Measurements from ENCODE around the gene COPS8. TPM values are rescaled to one million over a fixed set of nuclear protein-coding genes. Genes with fewer than 3 reads are reported as not detected.

The COPS8 gene
- total and polyA plus RNA-seq, 2 of the 4 experiments (the other 2 are of a cell fraction): 47.0 to 64.9 TPM

DNA sequence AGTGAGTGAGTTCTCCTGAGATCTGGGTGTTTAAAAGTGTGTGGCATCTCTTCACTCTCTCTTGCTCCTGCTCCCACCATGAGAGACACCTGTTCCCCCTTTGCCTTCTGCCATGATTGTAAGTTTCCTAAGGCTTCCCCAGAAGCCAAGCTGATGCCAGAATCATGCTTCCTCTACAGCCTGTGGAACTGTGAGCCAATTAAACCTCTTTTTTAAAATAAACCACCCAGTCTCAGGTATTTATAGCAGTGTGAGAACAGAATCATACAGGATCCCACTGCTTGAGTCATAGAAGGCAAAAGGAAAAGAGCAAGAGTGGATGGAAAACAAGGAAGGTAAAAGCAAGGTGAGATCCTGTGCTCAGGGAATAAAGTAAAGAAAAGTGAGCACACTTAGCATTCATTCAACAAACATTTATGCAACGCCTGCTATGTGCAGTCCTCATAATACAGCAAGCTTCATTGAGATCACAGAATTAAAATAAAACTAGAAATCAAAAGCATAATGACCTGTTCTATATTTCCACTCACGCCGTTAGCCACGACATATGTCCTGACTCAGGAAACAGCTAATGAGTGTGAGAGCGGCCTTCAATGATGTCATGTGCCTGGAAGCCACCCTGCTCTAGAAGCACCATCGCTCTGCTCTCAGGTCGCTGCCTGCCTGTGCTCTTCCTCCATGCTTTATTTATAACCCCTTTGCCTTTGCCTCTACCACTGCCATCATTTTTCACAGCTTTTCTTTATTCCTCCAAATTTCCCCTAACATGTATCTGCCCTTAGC is 11.3 kb upstream of the COPS8 start:
- Histone ChIP-seq H3K79me1 (ENCODE audit: low read depth in 1 of 2, low read length in 2 of 2) (peaks cover 0 to 9% of the 10 kb centered on the region in 2 experiments; a peak in 2 of 4 replicates), H4K8ac (ENCODE audit: low read depth in 2 of 2, low read length in 2 of 2) (peak overlapping the region; percentile 29 to 74; a peak in 2 of 4 replicates), H3K9me3 (ENCODE audit: control insufficient read depth, insufficient read depth, low read length) (no peaks in the 10 kb centered on the region), H2BK120ac (ENCODE audit: low read depth, low read length) (peak overlapping the region; percentile 67), H3K4me1 (ENCODE audit: control insufficient read depth, insufficient read depth, low read length) (peaks cover 20% of the 10 kb centered on the region), H3K9me1 (ENCODE audit: insufficient read depth, low read length) (peaks cover 31% of the 10 kb centered on the region), H2BK5ac (ENCODE audit: low read depth, low read length, poor library complexity, severe bottlenecking) (peak overlapping the region; percentile 79), H3K27me3 (ENCODE audit: control insufficient read depth, insufficient read depth, low read length) (no peaks in the 10 kb centered on the region), H3K18ac (ENCODE audit: low read depth, low read length) (no peak overlapping the region; the same call in none of the 2 replicates), H3K36me3 (ENCODE audit: control insufficient read depth, insufficient read depth, low read length) (no peaks in the 10 kb centered on the region), H4K20me1 (ENCODE audit: insufficient read depth, low read length) (peaks cover 4% of the 10 kb centered on the region; the same call in 1 of the 2 replicates), H3K9ac (ENCODE audit: low read depth, low read length) (no peak overlapping the region), H3K4me3 (ENCODE audit: insufficient read depth, low read depth, low read length) (no peak overlapping the region), H3K23ac (ENCODE audit: low read depth, low read length) (no peak overlapping the region), H2AK9ac (replicated peaks; ENCODE audit: low read depth, low read length, poor library complexity) (no peak overlapping the region), H4K5ac (ENCODE audit: low read depth, low read length) (no peak overlapping the region; the same call in 1 of the 2 replicates), H3K4me2 (ENCODE audit: low read depth, low read length) (peak overlapping the region; percentile 15), H2AFZ (replicated peaks; ENCODE audit: low read length, poor library complexity) (no peak overlapping the region), H3K56ac (ENCODE audit: extremely low read depth, insufficient read depth, low read length) (no peak overlapping the region), H3K14ac (replicated peaks; ENCODE audit: low read depth, low read length) (peak overlapping the region; percentile 69), H2AK5ac (ENCODE audit: low read depth, low read length) (peak overlapping the region; percentile 87), H3K27ac (ENCODE audit: insufficient read depth, low read length) (peak overlapping the region; percentile 54), H2BK20ac (ENCODE audit: low read depth, low read length) (peak overlapping the region; percentile 70; the same call in 1 of the 2 replicates), H3K4ac (ENCODE audit: low read depth, low read length) (peak overlapping the region; percentile 63), H4K91ac (ENCODE audit: insufficient read depth, low read depth, low read length) (peak overlapping the region; percentile 66), H2BK15ac (ENCODE audit: low read depth, low read length) (peak overlapping the region; percentile 66; the same call in 1 of the 3 replicates)
- POLR2A ChIA-PET (ENCODE audit: unreplicated experiment): interaction anchor here (0.7 kb wide), 1 partner anchor 757 kb away, joined by 5 read pairs; no protein-coding TSS in a partner anchor
- in situ Hi-C loops (cut with MboI; ENCODE audit: low sequenced_read_pairs) (no loop called here), intact Hi-C loops (cut with micrococcal nuclease) (loop anchor here (10.0 kb wide), 1 partner anchor 1300 kb away; no protein-coding TSS in a partner anchor), dilution Hi-C loops (cut with HindIII; ENCODE audit: low sequenced_read_pairs, unreplicated experiment) (no loop called here)
- ATAC-seq (ENCODE audit: low read depth) (peak; percentile 21), DNase-seq (peak; percentile 63)
- 36% methylated on average over 2 of the region's 7 CpGs; no CpG with 5 or more reads in 1 of the 2 experiments for WGBS, 2 experiments (ENCODE audit: extremely low coverage in 2 of 2, insufficient read length in 1 of 2)
- BruUV-seq (replicated peaks): no TSS peak
- TF ChIP-seq, protein P1, sequence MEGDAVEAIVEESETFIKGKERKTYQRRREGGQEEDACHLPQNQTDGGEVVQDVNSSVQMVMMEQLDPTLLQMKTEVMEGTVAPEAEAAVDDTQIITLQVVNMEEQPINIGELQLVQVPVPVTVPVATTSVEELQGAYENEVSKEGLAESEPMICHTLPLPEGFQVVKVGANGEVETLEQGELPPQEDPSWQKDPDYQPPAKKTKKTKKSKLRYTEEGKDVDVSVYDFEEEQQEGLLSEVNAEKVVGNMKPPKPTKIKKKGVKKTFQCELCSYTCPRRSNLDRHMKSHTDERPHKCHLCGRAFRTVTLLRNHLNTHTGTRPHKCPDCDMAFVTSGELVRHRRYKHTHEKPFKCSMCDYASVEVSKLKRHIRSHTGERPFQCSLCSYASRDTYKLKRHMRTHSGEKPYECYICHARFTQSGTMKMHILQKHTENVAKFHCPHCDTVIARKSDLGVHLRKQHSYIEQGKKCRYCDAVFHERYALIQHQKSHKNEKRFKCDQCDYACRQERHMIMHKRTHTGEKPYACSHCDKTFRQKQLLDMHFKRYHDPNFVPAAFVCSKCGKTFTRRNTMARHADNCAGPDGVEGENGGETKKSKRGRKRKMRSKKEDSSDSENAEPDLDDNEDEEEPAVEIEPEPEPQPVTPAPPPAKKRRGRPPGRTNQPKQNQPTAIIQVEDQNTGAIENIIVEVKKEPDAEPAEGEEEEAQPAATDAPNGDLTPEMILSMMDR (conservative IDR thresholded peaks at IDR 0.05; ENCODE audit: low read depth, low read length): no peak
- TF ChIP-seq POLR2A (IDR thresholded peaks at IDR 0.05; ENCODE audit: low read depth, low read length): 0 out of 2 replicates have a peak, but pooled peaks have one; percentile 4
- TF ChIP-seq MAZ (IDR thresholded peaks at IDR 0.05; ENCODE audit: borderline replicate concordance, low read depth, low read length): no peak
- peak; percentile 11; the same call in 1 of the 2 replicates for TF ChIP-seq MAFK (IDR thresholded peaks at IDR 0.05; ENCODE audit: low read depth, low read length)
- no peak for TF ChIP-seq SMC3 (IDR thresholded peaks at IDR 0.05; ENCODE audit: low read depth, low read length)
- no peak for TF ChIP-seq RFX5 (IDR thresholded peaks at IDR 0.05; ENCODE audit: low read depth, low read length)
- no peak for TF ChIP-seq MXI1 (IDR thresholded peaks at IDR 0.05; ENCODE audit: borderline replicate concordance, low read depth, low read length)
- CTCF ChIA-PET: interaction anchor here (0.6 to 1.7 kb wide), 3 partner anchors 11 to 252 kb away, joined by 3 to 8 read pairs (median 6); partner anchors contain the start of gene COPS8
